HG03442 (cell line): Measurements from ENCODE around the gene PLAC9.

Experiments used
- ATAC-seq: cut with Tn5 transposase; IDR thresholded peaks from one replicate; pipeline ENCODE4 v1.9.1; 2021; ENCODE audit warnings: mild to moderate bottlenecking, moderate library complexity; ENCODE audit not compliant: unreplicated experiment

PLAC9 gene

DNA sequence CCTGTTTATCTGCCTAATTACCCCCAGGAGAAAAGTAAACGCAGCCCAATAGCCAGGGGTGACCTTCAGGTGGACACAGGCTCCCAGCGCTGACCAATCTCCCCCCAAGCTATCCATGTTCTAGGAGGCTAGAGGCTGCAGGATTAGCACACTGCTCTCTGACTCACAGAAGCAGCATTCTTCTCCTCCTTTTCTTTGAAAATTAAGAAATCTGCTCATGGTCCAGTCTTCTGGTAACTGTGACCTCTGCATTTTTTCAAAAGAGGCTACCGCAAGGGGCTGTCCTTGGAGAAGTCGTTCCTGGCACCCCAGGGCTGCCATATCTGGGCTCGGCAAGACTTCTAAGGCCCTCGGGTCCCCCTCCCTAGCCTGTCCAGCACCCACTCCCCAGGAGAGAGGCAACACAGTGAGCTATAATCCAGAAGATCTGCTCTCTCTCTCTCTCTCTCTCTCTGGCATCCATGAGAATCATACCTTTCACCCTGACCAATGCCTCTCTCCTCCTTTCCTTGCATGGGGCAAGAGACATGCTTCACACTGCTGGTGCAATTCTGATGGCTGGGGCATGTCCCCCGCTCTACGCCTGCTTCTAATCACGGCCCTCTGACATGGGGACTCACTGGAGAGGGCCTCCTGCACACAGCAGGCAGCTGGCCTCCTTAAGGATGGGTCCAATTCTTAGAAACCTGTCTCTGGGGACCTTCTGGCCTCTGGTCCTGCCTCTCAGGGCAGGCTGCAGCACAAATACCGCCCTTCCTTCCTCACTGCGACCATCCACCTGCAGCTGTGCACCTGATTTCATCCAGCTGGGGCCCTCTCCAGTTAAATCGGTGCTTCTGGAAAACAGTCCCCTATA lies 45.5 kb downstream of the PLAC9 start:
- ATAC-seq: no peak

DNA sequence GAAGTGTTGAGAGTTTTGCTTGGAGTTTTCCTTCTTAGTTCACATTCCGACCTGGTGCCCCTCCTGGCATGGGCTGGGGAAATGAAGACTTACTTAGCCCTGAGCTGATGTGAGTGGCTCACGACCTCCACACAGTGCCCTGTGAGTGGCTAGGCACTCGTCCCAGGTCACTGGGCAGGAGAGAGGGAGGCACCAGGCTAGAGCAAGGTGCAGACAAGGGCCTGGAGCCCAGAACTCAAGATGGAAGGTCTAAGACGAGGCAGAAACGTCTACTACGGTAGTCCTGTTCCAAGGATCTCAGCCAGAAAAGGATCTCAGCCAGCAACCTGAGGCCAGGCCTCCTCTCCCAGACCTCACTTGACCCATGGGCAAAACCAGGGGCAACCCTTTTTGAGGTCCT lies 50.5 kb downstream of the PLAC9 start:
- ATAC-seq: no peak

DNA sequence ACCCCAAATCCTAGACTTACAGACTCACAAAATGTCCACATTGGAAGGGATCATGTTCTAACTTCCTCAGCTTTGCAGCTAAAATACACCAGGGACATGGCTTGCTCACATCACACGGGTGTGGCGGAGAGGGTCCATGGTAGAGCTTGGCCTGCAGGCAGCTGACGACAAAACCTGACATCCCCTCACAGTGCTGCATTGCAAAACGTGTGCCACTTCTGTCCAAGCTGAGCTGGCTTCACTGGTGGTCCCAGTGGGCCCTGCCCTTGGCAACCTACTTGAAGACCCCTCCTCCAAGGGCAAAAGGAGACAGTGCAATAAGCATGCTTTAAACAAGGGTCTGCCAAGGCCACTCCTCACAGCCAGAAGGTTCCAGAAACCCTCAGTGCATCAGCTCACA lies 50.9 kb downstream of the PLAC9 start:
- no peak for ATAC-seq

DNA sequence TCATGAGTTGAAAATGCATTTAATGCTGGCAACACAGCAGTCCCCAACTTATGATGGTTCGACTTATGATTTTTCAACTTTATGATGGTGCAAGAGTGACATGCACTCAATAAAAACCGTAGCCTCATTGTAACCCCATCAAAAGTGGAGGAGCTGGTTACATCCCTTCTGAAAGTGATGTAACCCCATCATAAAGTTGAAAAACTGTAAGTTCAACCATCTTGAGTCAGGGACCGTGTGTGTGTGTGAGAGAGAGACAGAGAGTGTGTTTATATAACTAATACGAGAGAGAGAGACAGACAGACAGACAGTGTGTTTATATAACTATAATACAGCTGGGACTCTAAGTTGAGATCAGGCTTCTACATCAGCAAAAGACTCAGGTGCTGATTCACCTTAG lies 51.8 kb downstream of the PLAC9 start:
- no peak for ATAC-seq

DNA sequence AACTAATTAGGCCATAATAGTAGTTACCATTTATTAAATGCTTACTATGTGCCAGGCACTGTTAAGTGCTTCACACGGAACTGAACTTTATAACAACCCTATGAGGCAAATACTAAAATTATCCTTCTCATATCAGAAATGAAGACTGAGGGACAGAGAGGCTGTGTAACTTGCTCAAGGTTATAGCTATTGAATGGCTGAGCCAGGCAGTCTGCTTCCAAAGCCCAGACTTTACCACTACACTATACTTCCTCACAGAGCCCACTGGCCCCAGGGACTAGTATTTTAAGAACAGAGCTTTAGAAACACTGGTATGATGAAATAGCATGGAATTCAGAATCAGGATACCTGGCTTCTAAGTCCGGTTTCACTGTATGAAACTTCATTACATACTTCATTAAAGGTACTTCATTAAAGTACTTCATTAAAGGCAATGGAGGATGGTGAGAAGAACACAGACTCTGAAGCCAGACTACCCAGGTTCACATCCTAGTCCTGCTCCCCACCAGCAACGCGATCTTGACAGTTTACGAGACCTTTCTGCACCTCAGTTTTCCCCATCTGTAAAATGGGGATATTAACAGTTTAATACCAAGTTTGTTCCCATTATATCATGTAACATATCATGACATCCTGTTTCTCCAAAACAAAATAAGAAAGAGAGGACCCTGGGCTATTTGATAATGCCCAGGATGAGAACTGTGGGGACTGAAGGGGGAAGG lies 53.2 kb downstream of the PLAC9 start:
- no peak for ATAC-seq

DNA sequence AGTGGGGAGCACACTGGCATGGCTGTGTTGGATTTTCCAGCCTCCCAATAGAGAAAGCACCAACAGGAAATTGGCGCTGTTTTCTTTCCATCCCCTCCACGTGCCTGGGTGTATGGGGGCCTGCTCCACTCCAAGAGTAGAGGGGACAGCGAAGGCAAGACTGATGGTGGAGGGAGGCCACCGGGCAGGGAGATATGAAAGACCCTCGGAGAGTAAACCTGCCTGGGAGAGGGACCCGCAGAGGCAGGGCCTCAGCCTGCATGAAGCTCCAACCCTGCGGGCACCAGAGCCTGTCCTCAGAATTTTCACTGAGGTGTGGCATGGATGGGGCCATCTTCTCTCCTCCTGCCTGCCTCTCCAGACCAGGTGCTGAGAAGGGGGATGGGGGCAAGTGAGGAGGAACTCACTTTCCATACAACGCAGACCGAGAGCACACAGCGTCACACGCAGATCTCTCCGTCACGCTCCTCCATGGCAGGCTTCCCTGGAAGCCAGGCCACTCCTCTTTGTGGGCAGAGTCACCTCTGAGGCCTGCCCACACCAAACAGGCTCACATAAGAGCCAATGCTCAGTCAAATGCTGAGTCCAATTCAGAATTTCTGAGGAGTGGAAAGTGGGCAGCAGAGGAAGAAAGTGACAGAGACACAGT lies 54.0 kb downstream of the PLAC9 start:
- ATAC-seq: no peak

DNA sequence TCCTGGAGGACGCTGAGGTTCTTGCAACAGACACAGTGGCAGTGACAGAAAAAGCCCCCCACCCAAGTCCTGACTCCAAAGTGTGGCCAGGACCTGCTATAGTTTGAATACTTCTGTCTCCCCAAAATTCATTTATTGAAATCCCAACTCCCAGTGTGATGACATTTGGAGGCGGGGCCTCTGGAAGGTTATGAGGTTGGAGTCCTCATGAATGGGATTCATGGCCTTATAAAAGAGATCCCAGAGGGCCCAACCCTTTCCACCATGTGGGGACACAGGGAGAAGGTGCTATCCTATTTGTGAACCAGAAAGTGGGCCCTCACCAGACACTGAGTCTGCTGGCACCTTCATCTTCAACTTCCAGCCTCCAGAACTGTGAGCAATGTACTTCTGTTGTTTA lies 54.5 kb downstream of the PLAC9 start:
- no peak for ATAC-seq

DNA sequence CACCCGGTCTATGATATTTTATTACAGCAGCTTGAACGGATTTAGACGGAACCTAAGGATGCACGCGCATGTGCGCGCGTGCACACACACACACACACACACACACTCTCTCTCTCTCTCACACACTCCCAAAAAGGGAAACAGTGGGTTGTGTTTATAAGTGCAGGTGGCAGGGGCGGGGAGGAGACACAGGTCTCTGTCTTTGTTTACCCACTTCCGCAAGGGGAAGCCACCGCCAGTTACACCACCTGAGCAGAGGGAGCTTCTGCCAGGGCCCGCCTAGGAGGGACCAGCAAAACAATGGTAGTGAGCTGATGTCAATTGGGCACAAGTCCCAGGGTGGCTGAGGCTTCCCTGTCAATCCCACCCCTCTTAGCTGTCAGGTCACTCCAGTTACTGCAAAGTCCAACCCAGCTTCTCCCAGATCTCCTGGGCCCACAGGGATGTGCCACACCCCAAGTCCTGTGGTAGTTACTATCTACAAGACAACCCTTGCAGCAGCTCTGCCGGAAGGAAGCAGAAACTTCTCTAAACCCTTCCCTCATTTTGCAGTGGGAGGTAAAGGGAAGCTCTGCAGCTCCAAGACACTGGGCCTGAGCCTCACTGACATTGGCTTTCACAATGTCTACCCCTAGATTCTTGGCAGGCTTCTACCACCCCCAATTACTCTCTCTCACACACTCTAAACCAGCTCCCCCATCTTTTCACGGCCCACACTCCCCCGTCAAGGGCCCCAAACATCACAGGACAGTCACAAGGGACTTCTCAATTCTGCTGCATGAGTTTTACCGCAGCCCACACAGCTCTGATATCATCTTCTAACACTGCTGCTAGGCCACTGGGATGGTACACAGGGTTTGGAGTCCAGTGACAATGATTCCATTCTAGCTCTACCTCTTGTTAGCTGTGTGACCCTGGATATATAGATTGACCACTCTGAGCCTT lies 55.2 kb downstream of the PLAC9 start:
- peak; percentile 77 for ATAC-seq

DNA sequence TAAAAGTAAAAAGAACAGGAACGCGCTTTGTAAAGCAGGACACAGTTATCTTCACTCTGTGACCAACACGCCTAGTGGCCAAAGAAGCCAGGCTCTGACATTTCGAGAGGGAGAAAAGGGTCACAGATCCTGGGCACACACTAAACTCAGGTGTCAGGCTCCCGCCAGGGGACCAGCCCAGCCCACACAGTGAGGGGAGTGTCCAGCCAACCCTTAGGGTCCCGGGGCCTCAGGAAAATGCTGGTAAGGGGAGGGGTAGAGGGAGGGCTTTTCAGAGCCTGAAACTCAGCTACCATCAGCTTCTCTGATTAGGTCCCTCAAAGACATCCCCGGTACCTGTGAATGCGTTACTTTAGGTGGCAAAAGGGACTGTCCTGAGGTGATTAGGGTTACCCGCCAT lies 56.2 kb downstream of the PLAC9 start:
- ATAC-seq: no peak

DNA sequence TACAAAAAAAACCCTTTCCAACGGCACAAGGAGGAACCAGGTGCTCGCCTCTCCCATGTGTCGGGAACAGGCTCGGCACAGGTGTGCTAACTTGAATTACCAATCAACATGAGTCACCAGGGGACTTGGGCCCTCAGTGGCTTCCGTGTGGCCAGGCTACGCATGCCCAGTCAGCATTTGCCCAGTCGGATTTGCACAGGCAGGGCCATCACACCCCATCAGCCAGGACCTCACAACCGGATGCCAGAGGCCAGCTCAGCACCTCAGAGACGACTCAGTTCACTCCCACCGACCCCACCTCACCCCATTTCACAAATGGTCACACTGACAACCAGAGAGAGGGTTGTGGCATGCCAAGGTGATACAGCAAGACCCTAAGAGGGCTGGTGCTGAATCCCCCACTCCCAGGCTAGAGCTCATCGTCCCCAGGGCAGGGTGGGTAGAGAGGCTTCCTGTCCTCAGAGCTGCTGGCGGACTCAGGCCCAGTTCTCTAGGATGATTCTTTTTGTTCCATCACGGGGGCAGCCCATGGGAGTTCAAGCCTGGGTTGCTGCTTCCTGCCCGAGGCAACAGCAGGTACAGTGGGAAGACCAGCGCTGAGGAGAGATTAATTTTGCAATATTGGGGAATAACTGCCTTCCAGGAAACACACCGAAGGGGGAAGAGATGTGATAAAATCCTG lies 59.2 kb downstream of the PLAC9 start:
- ATAC-seq: no peak

DNA sequence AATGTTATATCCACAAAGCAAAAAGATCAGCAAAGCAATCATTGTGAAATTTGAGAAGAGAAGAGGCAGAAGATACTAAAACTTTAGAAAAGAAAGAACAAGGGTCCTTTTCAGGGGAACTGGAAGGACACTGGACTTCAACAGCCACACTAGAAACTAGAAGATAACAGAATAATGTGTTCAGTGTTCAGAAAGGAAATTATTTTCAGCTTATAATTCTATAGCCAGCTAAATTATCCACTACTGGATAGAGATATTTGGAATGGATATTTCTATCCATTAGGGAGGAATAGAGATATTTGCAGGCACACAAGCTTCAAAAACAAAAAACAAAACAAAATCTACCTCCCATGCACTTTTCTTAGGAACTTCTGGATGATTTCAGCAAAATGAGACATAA lies 60.0 kb downstream of the PLAC9 start:
- no peak for ATAC-seq

DNA sequence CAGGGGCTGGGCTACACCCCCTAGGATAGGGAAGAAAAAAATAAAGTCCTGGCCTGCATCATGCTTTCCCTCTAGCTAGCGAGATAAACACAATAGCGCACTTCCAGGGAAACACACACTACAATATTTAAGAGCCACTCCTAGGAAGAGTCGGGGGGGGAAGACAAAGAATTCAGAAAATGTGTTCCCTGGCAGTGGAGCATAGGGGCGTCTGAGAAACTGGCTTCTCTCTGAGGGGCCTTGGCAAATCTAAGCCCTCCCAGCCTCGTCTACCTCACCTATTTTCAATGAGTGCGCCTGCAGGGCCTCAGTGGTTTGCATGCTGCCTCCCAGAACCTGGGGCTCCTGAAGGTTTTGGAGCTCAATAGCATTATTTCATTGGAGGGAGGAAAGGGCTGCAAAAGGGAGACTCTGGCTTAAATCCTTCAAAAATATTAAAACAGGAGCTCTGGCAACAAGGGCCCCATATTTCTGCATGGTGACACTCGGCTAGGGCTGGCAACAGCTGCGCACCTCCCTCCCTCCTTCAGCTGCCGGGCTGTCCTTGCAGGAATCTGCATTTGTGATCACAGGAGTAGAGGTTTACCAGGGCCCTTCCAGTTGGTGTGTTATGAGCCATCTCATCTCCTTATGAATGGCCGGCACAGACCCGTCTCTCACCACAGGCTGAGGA lies 62.0 kb downstream of the PLAC9 start:
- no peak for ATAC-seq
